ENCODE results near the gene NFIC.
"Not testable (repeated sequence)": the region's sequence is repeated elsewhere in the genome, so short reads cannot be mapped to it uniquely, and the experiment has no call there.

NFIC gene

DNA sequence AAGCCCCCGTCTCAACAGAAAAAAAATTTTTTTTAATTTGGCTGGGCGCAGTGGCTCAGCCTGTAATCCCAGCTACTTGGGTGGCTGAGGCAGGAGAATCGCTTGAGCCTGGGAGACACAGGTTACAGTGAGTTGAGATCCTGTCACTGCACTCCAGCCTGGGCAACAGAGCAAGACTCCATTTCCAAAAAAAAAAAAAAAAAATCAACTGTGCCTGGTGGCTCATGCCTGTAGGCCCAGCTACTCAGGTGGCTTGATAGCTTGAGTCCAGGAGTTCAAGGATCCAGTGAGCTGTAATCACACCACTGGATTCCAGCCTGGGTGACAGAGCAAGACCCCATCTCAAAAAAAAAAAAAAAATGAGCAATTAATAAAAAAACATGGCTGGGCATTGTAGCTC lies 135.4 kb downstream of the NFIC start:
- peaks cover 42% of the 10 kb centered on the region for H3K36me3 Mint-ChIP-seq (ENCODE audit: insufficient read depth)
- H3K27ac Mint-ChIP-seq, result no peak overlapping the region
- H3K4me3 Mint-ChIP-seq, result no peak overlapping the region

DNA sequence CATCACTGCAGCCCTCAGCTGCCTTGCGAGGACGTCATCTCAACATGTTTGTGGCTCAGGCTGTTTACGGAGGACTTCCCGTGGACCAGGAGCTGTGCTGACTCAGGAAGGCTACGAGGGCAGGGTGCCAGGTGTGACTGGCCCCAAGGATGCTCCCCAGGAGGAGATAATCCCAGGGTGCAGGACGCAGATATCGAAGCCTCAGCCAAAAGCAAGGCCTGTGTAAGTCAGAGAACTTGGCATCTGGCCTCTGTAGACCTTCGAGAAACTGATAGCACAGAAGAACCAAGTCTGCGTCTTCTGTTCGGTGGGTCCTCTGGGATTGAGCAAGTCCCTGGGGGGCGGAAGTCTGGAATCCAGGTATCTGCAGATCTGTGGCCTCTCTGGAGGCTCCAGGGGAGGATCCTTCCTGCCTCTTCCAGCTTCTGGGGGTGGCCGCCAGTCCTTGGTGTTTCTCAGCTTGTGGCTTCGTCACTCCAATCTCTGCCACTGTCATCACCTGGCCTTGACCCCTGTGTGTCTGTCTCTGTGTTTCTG lies 136.7 kb downstream of the NFIC start:
- peaks cover 44% of the 10 kb centered on the region for H3K36me3 Mint-ChIP-seq (ENCODE audit: insufficient read depth)
- no peak overlapping the region for H3K4me3 Mint-ChIP-seq
- no peaks in the 10 kb centered on the region for H3K9me3 Mint-ChIP-seq
- no peak overlapping the region for H3K27ac Mint-ChIP-seq
- H3K27me3 Mint-ChIP-seq, result no peaks in the 10 kb centered on the region
- DNase-seq, result no peak
- ATAC-seq (replicated peaks), result no peak
- peaks cover 34% of the 10 kb centered on the region in 2 donors for H3K4me1 Mint-ChIP-seq (ENCODE audit: low read depth in 2 of 2)

More for the DNA sequence above, 135.4 kb downstream of the NFIC start:
- ATAC-seq (replicated peaks) (no peak), DNase-seq (no peak)
- no peaks in the 10 kb centered on the region for H3K9me3 Mint-ChIP-seq
- no peaks in the 10 kb centered on the region for H3K27me3 Mint-ChIP-seq
- peaks cover 26 to 29% of the 10 kb centered on the region in 2 donors for H3K4me1 Mint-ChIP-seq (ENCODE audit: low read depth in 2 of 2)

DNA sequence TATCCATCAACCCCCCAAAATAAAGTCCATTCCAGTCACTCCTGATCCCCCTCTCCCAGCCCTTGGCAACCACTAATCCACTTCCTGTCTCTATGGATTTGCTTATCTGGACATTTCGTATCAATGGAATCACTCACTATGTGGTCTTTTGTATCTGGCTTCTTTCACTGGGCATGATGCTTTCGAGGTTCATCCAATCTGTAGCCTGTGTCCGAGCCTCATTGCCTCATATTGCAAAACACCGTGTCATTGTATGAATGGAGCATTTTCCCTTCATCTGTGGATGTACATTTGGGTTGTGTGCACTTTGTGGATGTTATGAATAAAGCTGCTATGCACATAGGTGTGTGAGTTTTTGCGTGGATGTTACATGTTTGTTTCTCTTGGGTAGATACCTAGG lies 138.4 kb downstream of the NFIC start:
- ATAC-seq (replicated peaks) (no peak), DNase-seq (no peak)
- Mint-ChIP-seq H3K4me3 (peak overlapping the region; percentile 94 to 95), H3K9me3 (no peaks in the 10 kb centered on the region), H3K4me1 (ENCODE audit: low read depth in 2 of 2) (peaks cover 44 to 45% of the 10 kb centered on the region in 2 donors), H3K27me3 (no peaks in the 10 kb centered on the region), H3K27ac (peak overlapping the region; percentile 99), H3K36me3 (ENCODE audit: insufficient read depth) (peaks cover 45% of the 10 kb centered on the region)

DNA sequence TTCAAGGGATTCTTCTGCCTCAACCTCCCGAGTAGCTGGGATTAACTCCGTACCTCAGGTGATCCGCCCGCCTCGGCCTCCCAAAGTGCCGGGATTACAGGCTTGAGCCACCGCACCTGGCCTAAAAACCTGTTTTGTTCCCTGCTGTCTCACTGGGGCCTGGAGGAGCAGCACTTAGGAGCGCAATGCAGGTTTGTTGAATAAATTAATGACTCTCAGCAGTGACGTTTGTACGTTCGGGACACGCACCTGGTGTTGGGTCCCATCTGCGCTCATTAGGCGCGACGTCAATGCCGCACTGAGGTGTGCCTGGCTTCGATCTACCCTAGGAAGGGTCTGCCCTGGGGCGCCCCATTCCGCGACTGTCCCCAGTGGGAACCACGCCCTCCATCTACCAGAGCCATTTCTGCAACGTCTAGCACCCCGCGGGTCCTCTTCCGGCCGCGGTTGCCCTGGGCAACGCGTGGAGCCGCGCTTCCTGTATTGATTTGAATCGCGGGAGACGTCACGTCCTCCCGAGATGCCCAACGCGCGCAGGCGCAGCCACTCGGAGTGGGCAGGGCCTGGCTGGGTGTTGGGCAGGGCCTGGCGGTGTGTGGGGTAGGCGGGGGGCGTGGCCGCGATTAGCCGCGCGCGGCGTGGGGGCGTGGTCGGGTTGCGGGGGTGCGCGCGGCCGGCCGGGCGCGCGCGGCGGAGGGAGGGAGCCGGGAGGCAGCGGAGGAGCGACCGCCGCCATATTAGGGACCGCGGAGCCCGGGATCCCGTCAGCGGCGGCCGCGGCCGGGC lies 139.4 kb downstream of the NFIC start, which contains the start of gene FZR1:
Gene FZR1, plus strand, starts transcription at position 714 of the 786 bp plus-strand sequence. CDS start 16,679 bp downstream, outside the sequence.
- Mint-ChIP-seq H3K9me3 (no peaks in the 10 kb centered on the region), H3K4me3 (peak within 1 kb of the TSS; percentile 94 to 95), H3K36me3 (ENCODE audit: insufficient read depth) (peaks cover 43% of the 10 kb centered on the region), H3K4me1 (ENCODE audit: low read depth in 2 of 2) (peaks cover 41 to 47% of the 10 kb centered on the region in 2 donors), H3K27ac (peak within 1 kb of the TSS; percentile 99), H3K27me3 (no peaks in the 10 kb centered on the region)
- ATAC-seq (replicated peaks) (peak; percentile 84), DNase-seq (peak; percentile 98 to 100 (median 99))

DNA sequence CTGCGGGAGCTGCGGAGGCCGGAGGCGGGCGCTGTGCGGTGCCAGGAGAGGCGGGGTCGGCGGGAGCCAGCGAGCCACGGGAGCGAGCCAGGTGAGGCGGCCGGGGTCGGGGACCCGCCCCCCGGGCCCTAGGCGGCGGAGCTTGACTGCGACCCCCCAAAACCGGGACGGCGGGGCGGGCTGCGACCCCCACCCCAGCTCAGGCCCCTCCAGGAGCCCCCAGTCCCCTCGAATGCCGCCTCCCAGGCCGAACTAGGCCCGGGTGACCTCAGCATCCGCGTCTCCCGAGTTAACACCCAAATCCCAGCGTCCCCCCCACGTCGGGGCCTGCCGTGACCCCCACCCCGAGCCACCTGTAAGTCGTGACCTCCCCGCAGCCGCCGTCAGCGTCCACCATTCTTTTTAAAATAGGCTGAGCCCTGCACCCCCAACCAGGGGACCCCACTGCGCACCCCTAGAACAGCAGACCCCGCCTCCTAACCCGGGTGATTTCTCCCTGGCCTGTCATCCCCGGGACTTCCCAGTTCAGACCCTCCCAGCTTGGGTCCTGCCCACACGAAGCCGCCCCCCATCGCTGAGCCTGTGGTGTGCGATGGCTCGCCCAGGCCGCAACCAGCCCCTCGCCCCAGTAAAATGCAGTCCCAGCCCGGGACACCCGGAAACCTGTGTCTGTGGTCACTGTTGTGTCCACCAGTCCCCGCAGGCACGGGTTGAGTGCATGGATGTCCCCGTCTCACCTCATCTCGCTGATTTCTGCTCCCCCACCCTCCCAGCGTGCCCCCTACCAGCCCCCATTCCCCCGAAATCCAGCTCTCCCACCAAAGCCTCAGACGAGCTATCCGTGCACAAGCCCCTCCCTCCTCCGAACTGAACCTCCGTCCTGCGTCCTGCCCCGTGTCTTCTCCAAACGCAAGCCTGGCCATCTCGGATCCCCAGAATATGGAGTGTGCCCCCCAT lies 140.3 kb downstream of the NFIC start:
- Mint-ChIP-seq H3K27ac (peak overlapping the region; percentile 99), H3K27me3 (no peaks in the 10 kb centered on the region), H3K9me3 (no peaks in the 10 kb centered on the region), H3K36me3 (ENCODE audit: insufficient read depth) (peaks cover 45% of the 10 kb centered on the region), H3K4me1 (ENCODE audit: low read depth in 2 of 2) (peaks cover 43 to 46% of the 10 kb centered on the region in 2 donors), H3K4me3 (peak overlapping the region; percentile 94 to 95)
- DNase-seq (peak; percentile 25 to 42 (median 39)), ATAC-seq (replicated peaks) (peak; percentile 17)

DNA sequence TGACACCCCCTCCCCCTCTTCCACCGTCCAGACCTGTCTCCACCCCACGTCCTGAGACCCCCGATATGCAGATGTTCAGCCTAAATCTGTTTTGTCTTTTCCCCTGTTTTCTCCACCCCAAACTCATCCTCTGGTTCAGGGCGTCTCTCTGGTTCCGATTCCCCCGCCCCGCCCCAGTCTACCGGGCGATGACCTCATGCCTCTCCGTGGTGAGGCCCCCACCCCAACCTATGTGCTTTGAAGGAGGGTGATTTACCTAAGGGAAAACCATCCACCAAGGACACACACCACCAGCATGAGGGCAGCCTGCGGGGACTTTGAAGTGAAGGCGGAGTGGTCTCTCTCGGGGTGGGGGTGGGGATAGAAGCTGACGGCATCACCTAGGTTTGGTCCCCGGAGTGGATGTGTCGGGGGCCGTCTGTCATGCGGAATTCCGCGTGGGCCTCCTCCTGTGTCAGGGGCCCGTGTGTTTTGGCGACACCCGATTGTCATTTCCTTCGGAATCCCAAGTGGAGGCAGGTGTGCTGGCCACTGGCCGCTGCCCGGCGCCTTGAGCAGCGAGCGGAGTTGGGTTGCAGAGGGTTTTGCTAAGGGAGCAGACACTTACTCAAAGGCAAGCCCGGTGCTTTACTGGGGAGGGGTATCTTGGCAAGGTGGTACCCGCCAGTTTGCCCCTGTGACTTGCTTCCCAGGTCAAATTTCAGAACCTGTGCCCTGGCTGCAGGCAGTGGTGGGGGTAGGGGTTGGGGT lies 141.2 kb downstream of the NFIC start:
- peak overlapping the region; percentile 94 to 95 for H3K4me3 Mint-ChIP-seq
- DNase-seq, result no peak
- H3K27me3 Mint-ChIP-seq, result no peaks in the 10 kb centered on the region
- H3K27ac Mint-ChIP-seq, result peak overlapping the region; percentile 99
- peaks cover 48% of the 10 kb centered on the region for H3K36me3 Mint-ChIP-seq (ENCODE audit: insufficient read depth)
- H3K9me3 Mint-ChIP-seq, result no peaks in the 10 kb centered on the region
- peaks cover 50% of the 10 kb centered on the region in 2 donors for H3K4me1 Mint-ChIP-seq (ENCODE audit: low read depth in 2 of 2)
- no peak for ATAC-seq (replicated peaks)

DNA sequence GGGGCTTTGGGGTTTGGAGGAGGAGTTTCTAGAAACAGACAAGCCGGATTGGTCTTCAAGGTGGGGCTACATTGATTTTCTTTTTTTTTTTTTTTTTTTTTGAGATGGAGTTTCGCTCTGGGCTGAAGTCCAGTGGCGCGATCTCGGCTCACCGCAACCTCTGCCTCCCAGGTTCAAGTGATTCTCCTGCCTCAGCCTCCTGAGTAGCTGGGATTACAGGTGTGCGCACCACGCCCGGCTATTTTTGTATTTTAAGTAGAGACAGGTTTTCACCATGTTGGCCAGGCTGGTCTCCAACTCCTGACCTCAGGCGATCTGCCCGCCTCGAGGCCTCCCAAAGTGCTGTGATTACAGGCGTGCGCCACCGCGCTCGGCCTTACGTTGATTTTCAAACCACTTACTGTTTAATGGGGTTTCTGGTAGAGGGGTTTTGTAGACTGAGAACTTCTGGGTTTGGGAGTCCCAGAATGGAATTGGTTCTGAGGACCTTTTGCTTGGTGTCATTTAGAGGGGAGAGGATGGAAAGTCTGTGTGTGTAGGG lies 141.8 kb downstream of the NFIC start:
- Mint-ChIP-seq H3K27ac (peak overlapping the region; percentile 35 to 99), H3K4me1 (ENCODE audit: low read depth in 2 of 2) (peaks cover 50 to 52% of the 10 kb centered on the region in 2 donors)

DNA sequence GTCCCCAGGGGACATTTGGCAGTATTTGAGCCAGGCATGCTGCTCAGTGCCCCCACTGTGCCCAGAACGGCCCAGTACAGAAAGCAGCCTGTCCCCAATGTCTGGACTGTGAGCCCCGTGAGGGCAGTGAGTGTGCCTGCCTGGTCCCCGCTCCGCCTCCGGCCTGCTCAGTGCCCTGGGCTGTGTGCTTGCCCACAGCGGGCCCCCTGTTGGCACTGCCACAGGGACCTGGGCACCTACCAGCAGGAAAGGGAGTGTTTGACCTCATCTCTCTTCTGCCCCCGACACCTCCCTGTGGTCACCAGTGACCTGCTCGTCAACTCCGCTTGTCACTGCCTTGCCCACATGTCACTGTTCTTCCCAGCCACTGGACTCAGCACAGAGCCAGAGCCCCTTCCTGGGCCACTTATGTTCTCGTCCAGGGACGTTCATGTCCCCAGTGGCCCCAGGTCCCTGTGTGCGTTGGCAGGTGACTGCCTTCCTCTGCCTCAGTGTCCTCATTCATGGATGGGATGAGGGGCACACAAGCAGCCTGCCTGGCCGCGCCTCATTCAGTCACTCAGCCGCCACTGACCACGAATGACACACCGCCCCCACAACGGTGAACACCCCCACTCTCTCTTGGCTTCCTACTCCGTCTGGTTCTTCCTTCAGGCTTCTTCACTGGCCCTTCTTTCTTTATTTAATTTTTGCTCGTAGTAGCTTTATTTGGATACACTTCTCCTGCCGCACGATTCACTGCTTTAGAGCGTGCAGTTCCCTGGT lies 142.6 kb downstream of the NFIC start:
- H3K9me3 Mint-ChIP-seq, result no peaks in the 10 kb centered on the region
- no peak for ATAC-seq (replicated peaks)
- peak overlapping the region; percentile 35 to 56 for H3K27ac Mint-ChIP-seq
- H3K4me1 Mint-ChIP-seq (ENCODE audit: low read depth in 2 of 2), result peaks cover 55% of the 10 kb centered on the region in 2 donors
- no peaks in the 10 kb centered on the region for H3K27me3 Mint-ChIP-seq
- peak overlapping the region; percentile 94 to 95 for H3K4me3 Mint-ChIP-seq
- DNase-seq, result no peak
- H3K36me3 Mint-ChIP-seq (ENCODE audit: insufficient read depth), result peaks cover 45% of the 10 kb centered on the region

More for the DNA sequence above, 141.8 kb downstream of the NFIC start:
- Mint-ChIP-seq H3K36me3 (ENCODE audit: insufficient read depth) (peaks cover 48% of the 10 kb centered on the region), H3K4me3 (peak overlapping the region; percentile 94 to 95)
- not testable (repeated sequence) for DNase-seq; H3K27me3 Mint-ChIP-seq; H3K9me3 Mint-ChIP-seq; ATAC-seq (replicated peaks)

DNA sequence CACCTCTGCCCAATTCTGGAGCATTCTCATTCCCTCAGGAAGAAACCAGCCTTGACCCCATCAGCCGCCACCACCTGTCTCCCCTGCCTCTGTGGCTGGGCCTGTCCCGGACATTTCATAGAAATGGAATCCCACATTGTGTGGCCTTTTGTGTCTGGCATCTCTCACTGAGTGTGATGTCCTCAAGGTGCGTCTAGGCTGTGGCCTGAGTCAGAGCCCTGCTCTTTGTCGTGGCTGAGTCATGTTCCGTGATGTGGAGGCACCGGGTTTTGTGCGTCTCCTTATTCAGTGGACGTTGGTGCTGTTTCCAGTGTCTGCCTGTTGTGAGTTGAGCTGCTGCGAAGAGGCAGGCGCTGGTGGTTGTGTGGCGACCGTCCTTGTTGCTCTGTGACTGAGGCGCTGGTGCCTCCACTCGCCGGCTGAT lies 143.2 kb downstream of the NFIC start:
- peak overlapping the region; percentile 59 to 62 for H3K4me3 Mint-ChIP-seq
- H3K9me3 Mint-ChIP-seq, result no peaks in the 10 kb centered on the region
- H3K36me3 Mint-ChIP-seq (ENCODE audit: insufficient read depth), result peaks cover 49% of the 10 kb centered on the region
- peaks cover 58 to 61% of the 10 kb centered on the region in 2 donors for H3K4me1 Mint-ChIP-seq (ENCODE audit: low read depth in 2 of 2)
- H3K27me3 Mint-ChIP-seq, result no peaks in the 10 kb centered on the region
- DNase-seq, result no peak
- no peak for ATAC-seq (replicated peaks)
- H3K27ac Mint-ChIP-seq, result peak overlapping the region; percentile 35 to 56

DNA sequence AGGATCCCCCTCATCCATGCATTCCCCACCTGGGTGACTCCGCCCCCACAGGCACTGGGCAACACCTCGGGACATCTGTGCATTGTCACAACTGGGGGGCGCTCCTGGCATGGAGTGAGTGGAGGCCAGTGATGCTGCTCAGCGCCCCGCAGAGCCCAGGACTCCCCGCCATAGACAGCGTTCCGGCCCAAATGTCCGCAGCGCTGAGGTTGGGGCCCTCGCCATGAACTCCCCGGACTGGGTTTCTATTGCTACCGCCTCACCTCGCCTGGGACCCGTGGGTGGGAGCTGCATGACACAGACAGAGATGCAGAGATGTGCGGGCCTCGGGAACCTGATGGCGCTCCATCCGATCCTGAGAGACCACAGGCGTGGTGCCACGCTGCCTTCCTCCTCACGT lies 144.3 kb downstream of the NFIC start:
- Mint-ChIP-seq H3K27me3 (no peaks in the 10 kb centered on the region), H3K9me3 (no peaks in the 10 kb centered on the region), H3K36me3 (ENCODE audit: insufficient read depth) (peaks cover 47% of the 10 kb centered on the region), H3K27ac (peak overlapping the region in 1 of 2 donors; percentile 67), H3K4me1 (ENCODE audit: low read depth in 2 of 2) (peaks cover 54 to 56% of the 10 kb centered on the region in 2 donors), H3K4me3 (no peak overlapping the region)
- ATAC-seq (replicated peaks), result no peak
- DNase-seq, result no peak

DNA sequence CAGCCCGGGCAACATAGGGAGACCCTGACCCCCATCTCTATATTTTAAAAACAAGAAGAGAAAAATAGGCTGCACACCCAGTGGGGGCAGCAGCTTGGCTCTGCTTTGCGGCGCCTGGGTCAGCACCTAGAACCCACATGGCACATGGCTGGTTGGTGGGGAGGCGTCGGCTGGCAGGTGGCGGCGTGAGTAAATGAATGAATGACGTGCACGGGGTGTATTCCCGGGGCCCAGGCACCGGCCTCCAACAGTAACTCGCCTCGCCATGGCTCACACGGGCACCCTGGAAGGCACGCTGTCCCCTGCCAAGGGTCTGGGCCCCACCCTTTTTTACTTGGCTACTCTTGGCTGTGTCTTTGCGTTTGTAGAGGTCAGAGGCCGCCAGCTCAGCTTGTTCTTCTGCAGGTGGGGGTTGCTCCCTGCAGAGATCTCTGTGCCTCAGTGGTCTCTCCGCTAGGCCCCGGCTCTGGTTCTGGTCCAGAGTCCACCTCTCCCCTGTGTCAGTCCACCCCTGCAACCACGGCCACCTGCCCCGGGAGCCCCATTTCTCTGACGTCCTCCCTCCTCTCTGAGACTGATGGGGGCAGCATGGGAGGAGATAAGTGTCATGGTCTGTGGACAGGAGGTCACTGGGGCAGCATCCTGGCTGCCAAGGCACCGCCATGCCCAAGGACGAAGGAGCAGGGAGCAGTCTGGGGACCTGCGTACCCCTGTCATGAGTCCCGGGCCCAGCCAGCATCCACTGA lies 145.3 kb downstream of the NFIC start:
- no peak for DNase-seq
- Mint-ChIP-seq H3K4me1 (ENCODE audit: low read depth in 2 of 2) (peaks cover 50 to 62% of the 10 kb centered on the region in 2 donors), H3K27ac (peak overlapping the region; percentile 62 to 86)

More for the DNA sequence above, 145.3 kb downstream of the NFIC start:
- H3K27me3 Mint-ChIP-seq, result no peaks in the 10 kb centered on the region
- H3K4me3 Mint-ChIP-seq, result peak overlapping the region in 1 of 2 donors; percentile 38
- no peaks in the 10 kb centered on the region for H3K9me3 Mint-ChIP-seq
- no peak for ATAC-seq (replicated peaks)
- H3K36me3 Mint-ChIP-seq (ENCODE audit: insufficient read depth), result peaks cover 41% of the 10 kb centered on the region
